Small intestine (tissue), 7 donors: ENCODE results near the gene DPM3. TPM values are rescaled to one million over a fixed set of nuclear protein-coding genes. Genes with fewer than 3 reads are reported as not detected.

Experiments
- DNase-seq, 2 donors: peaks; one replicate each; pipeline versions ENCODE4 v3.0.0 to v3.0.0-alpha.2; 2013
- FAIRE-seq: peaks from 2 replicates; lab custom pipeline; 2012; peaks lifted over from hg19 to GRCh38; lab: Jason Lieb, UNC
- H3K27ac ChIP-seq, 3 donors: one replicate each; pipeline ENCODE4 v1.5.1; 2013; ENCODE audit warnings: low read length in 2 of 3, mild to moderate bottlenecking in 2 of 3, control low read depth in 1 of 3, inconsistent platforms in 1 of 3, low read depth in 1 of 3, moderate library complexity in 1 of 3
- H3K27me3 ChIP-seq, 3 donors: one replicate each; pipeline ENCODE4 v1.6.1; 2013; ENCODE audit warnings: low read length in 3 of 3, inconsistent platforms in 1 of 3; ENCODE audit not compliant: control insufficient read depth in 3 of 3, insufficient read depth in 3 of 3
- H3K36me3 ChIP-seq, 3 donors: one replicate each; pipeline ENCODE4 v1.6.1; 2013; ENCODE audit warnings: low read length in 3 of 3, inconsistent platforms in 1 of 3, low read depth in 1 of 3, mild to moderate bottlenecking in 1 of 3, moderate library complexity in 1 of 3; ENCODE audit not compliant: control insufficient read depth in 3 of 3, insufficient read depth in 2 of 3
- H3K4me1 ChIP-seq, 3 donors: one replicate each; pipeline ENCODE4 v1.6.1; 2013; ENCODE audit warnings: low read length in 2 of 3, inconsistent platforms in 1 of 3, low read depth in 1 of 3, mild to moderate bottlenecking in 1 of 3, moderate library complexity in 1 of 3; ENCODE audit not compliant: control insufficient read depth in 3 of 3, insufficient read depth in 2 of 3
- H3K4me3 ChIP-seq, 3 donors: one replicate each; pipeline ENCODE4 v1.5.1; 2013; ENCODE audit warnings: low read length in 3 of 3, control low read depth in 1 of 3, inconsistent platforms in 1 of 3, low read depth in 1 of 3, mild to moderate bottlenecking in 1 of 3, moderate library complexity in 1 of 3
- H3K9me3 ChIP-seq, 2 donors: one replicate each; pipeline ENCODE4 v1.6.1; 2013; ENCODE audit warnings: low read depth in 1 of 2, low read length in 1 of 2; ENCODE audit not compliant: control insufficient read depth in 2 of 2, insufficient read depth in 1 of 2
- WGBS, 3 donors: extraction: QIAGEN DNeasy Blood & Tissue Kit; methylation state at CpG; one replicate each; pipeline ENCODE4 v1.1.7; 2013; 5-methylcytosine and 5-hydroxymethylcytosine counted together
- polyA plus RNA-seq, 4 donors: library from polyadenylated mRNA; stranded (reverse) in 3 of 4; unstranded in 1 of 4; fragments of 200-250 nt in 3 of 4; fragments of 120-200 nt in 1 of 4; gene quantifications; one replicate each; pipeline versions ENCODE4 v1.2.1 to v1.2.3, GENCODE V29; 2013
- donor health status: healthy with polysubstance abuse.
- donor health status: control.
- donor health status: control.
- donor health status: Bipolar disorder and iron deficiency.
- donor health status: healthy.

Gene DPM3
- polyA plus RNA-seq, 4 donors, result 68.5 to 306 (median 238) TPM

- H3K4me3 ChIP-seq, result peak overlapping the region; percentile 60 to 93 (median 85)
- no peaks in the 10 kb centered on the region for H3K9me3 ChIP-seq
- H3K4me1 ChIP-seq, result peaks cover 0 to 58% (median 6%) of the 10 kb centered on the region in 3 donors
- H3K36me3 ChIP-seq, result peaks cover 0 to 42% (median 3%) of the 10 kb centered on the region in 3 donors
- FAIRE-seq (no peak), DNase-seq (peak; percentile 93 to 97)
- peaks cover 0 to 6% (median 0%) of the 10 kb centered on the region in 3 donors for H3K27me3 ChIP-seq
- peak overlapping the region; percentile 79 to 100 (median 96) for H3K27ac ChIP-seq
- WGBS, 3 donors, result 6 to 13% (median 10%) methylated on average over 12 to 14 of the region's 14 CpGs
Observed at GRCh38 chr1:155128755-155129473, 11.4 kb downstream of the DPM3 start.

- WGBS, 3 donors, result 1 to 3% (median 3%) methylated on average over 15 to 17 of the region's 17 CpGs
- FAIRE-seq (no peak), DNase-seq (peak in 1 of 2 donors; percentile 35)
- H3K4me3 ChIP-seq, result peak overlapping the region; percentile 60 to 93 (median 85)
- H3K4me1 ChIP-seq, result peaks cover 0 to 55% (median 6%) of the 10 kb centered on the region in 3 donors
- no peaks in the 10 kb centered on the region for H3K9me3 ChIP-seq
- H3K27me3 ChIP-seq, result peaks cover 0 to 6% (median 0%) of the 10 kb centered on the region in 3 donors
- H3K27ac ChIP-seq, result peak overlapping the region; percentile 79 to 100 (median 96)
- H3K36me3 ChIP-seq, result peaks cover 0 to 34% (median 3%) of the 10 kb centered on the region in 3 donors
Observed at GRCh38 chr1:155127967-155128754, 12.2 kb downstream of the DPM3 start.

GRCh38 chr1:155127105-155127966 lies 13.0 kb downstream of the DPM3 start, which contains the start of gene EFNA1:
EFNA1 (plus strand) TSS chr1:155127876; CDS start chr1:155127978, 102 bp downstream.
- H3K36me3 ChIP-seq, result peaks cover 0 to 26% (median 3%) of the 10 kb centered on the region in 3 donors
- H3K4me1 ChIP-seq, result peaks cover 0 to 53% (median 6%) of the 10 kb centered on the region in 3 donors
- no peaks in the 10 kb centered on the region for H3K9me3 ChIP-seq
- peak within 1 kb of the TSS; percentile 60 to 93 (median 85) for H3K4me3 ChIP-seq
- FAIRE-seq (no peak), DNase-seq (peak; percentile 91 to 95)
- peaks cover 0 to 6% (median 0%) of the 10 kb centered on the region in 3 donors for H3K27me3 ChIP-seq
- WGBS, 3 donors, result 0 to 1% (median 0%) methylated on average over 51 to 76 of the region's 76 CpGs
- H3K27ac ChIP-seq, result peak within 1 kb of the TSS; percentile 89 to 100 (median 96)

- peak; percentile 64 to 90 for DNase-seq
- Histone ChIP-seq H3K4me1 (peaks cover 0 to 49% (median 6%) of the 10 kb centered on the region in 3 donors), H3K27ac (peak overlapping the region; percentile 89 to 98 (median 96)), H3K36me3 (peaks cover 0 to 19% (median 2%) of the 10 kb centered on the region in 3 donors), H3K4me3 (peak overlapping the region; percentile 9 to 93 (median 85)), H3K27me3 (peaks cover 0 to 6% (median 0%) of the 10 kb centered on the region in 3 donors), H3K9me3 (no peaks in the 10 kb centered on the region)
- no peak for FAIRE-seq
- 1 to 3% (median 3%) methylated on average over 32 of the region's 32 CpGs for WGBS, 3 donors
Observed at GRCh38 chr1:155126556-155127104, 13.7 kb downstream of the DPM3 start.

GRCh38 chr1:155125946-155126555 lies 14.3 kb downstream of the DPM3 start:
- FAIRE-seq, result no peak
- DNase-seq, result peak; percentile 94 to 97
- WGBS, 3 donors, result 1 to 29% (median 21%) methylated on average over 49 to 53 of the region's 53 CpGs
- peak overlapping the region in 2 of 3 donors; percentile 85 to 93 for H3K4me3 ChIP-seq
- H3K27ac ChIP-seq, result peak overlapping the region; percentile 89 to 98 (median 96)
- H3K36me3 ChIP-seq, result peaks cover 0 to 13% (median 0%) of the 10 kb centered on the region in 3 donors
- H3K4me1 ChIP-seq, result peaks cover 0 to 43% (median 6%) of the 10 kb centered on the region in 3 donors
- no peaks in the 10 kb centered on the region for H3K9me3 ChIP-seq
- peaks cover 0 to 6% (median 0%) of the 10 kb centered on the region in 3 donors for H3K27me3 ChIP-seq

GRCh38 chr1:155125511-155125945 lies 14.8 kb downstream of the DPM3 start:
- Histone ChIP-seq H3K9me3 (no peaks in the 10 kb centered on the region), H3K4me1 (peaks cover 0 to 43% (median 6%) of the 10 kb centered on the region in 3 donors), H3K27me3 (peaks cover 0 to 6% (median 0%) of the 10 kb centered on the region in 3 donors), H3K4me3 (no peak overlapping the region), H3K27ac (peak overlapping the region; percentile 89 to 98 (median 96)), H3K36me3 (peaks cover 0 to 12% (median 0%) of the 10 kb centered on the region in 3 donors)
- FAIRE-seq, result no peak
- WGBS, 3 donors, result 25 to 56% (median 55%) methylated on average over 11 of the region's 11 CpGs
- DNase-seq, result no peak
